Right lobe of liver (tissue), 6 donors: ENCODE results near the gene MLH1. TPM values are rescaled to one million over a fixed set of nuclear protein-coding genes. Genes with fewer than 3 reads are reported as not detected.

Experiments
- ATAC-seq, 4 donors: fragments of 200-7000 bp; cut with Tn5 transposase; one replicate each; pipeline ENCODE4 v1.9.1; 2020; ENCODE audit warnings: mild to moderate bottlenecking in 4 of 4, moderate library complexity in 4 of 4
- DNase-seq, 3 donors: peaks; one replicate each; pipeline ENCODE4 v3.0.0-alpha.2; 2020
- H3K27ac ChIP-seq, 3 donors: fragments of 200-600 bp; one replicate each; pipeline ENCODE4 v1.8.0; 2022
- H3K27me3 ChIP-seq, 2 donors: fragments of 200-600 bp; one replicate each; pipeline ENCODE4 v1.8.0; 2022
- H3K36me3 ChIP-seq, 4 donors: fragments of 200-600 bp; sonication (generic) in 1 of 4; one replicate each; pipeline versions ENCODE4 v1.5.1 to v1.8.0; 2017 to 2022; ENCODE audit warnings: control low read depth in 1 of 4
- H3K4me1 ChIP-seq, 4 donors: fragments of 200-600 bp; sonication (generic) in 1 of 4; one replicate each; pipeline versions ENCODE4 v1.5.1 to v1.8.0; 2017 to 2022; ENCODE audit warnings: control low read depth in 1 of 4
- H3K4me3 ChIP-seq, 3 donors: fragments of 200-600 bp; one replicate each; pipeline ENCODE4 v1.8.0; 2022
- H3K9me3 ChIP-seq, 4 donors: fragments of 200-600 bp; sonication (generic) in 1 of 4; one replicate each; pipeline versions ENCODE4 v1.5.1 to v1.8.0; 2017 to 2022; ENCODE audit warnings: control low read depth in 1 of 4
- CTCF ChIP-seq, 4 donors: fragments of 200-600 bp in 3 of 4; fragments of 450-650 bp in 1 of 4; IDR thresholded peaks; one replicate each; pipeline versions ENCODE4 v1.5.1 to v1.8.0; 2016 to 2022; ENCODE audit warnings: antibody characterized with exemption in 4 of 4, mild to moderate bottlenecking in 2 of 4
- POLR2A ChIP-seq: fragments of 450-650 bp; IDR thresholded peaks from one replicate; pipeline ENCODE4 v1.6.1; 2017; ENCODE audit warnings: antibody characterized with exemption, mild to moderate bottlenecking
- WGBS: methylation state at CpG from one replicate; pipeline ENCODE4 v1.1.6; 2018; ENCODE audit warnings: low coverage, low lambda C conversion rate; ENCODE audit not compliant: insufficient coverage; ENCODE audit errors: missing lambda C conversion rate; 5-methylcytosine and 5-hydroxymethylcytosine counted together
- intact Hi-C, 2 donors: fragments of 100-400 bp; cut with DNase I; formaldehyde crosslinking; loops; one replicate each; pipeline versions ENCODE4 v1.11.2 to v1.14.1; 2022
- total RNA-seq, 6 experiments: library from RNA; depleted of rRNA in 2 of 6; stranded (reverse); fragments of >200 nt in 2 of 6; fragmentation: NEBNext Ultra II Directional in 3 of 6; extraction: Animal tissue kit (Norgen Biotek cat#: 25700) in 3 of 6; gene quantifications; one replicate each; pipeline versions ENCODE4 v1.1.0 to v1.2.4, GENCODE V29; 2016 to 2023
- donor health status: DM: no; HTN: yes; CAD: no.
- donor health status: DM: no; HTN: no; CAD: no.
- donor health status: DM: no; HTN: no; CAD: no.
- donor health status: DM: no; HTN: yes; CAD: no.
- donor health status: DM: no; HTN: yes; CAD: no.

Gene MLH1
- total RNA-seq, 6 experiments from 2014 or later = 13.1 to 23.2 (median 15.3) TPM

- TF ChIP-seq CTCF (IDR thresholded peaks at IDR 0.05) (no peak), POLR2A (no peak)
- H3K4me3 ChIP-seq = no peak overlapping the region
- H3K27me3 ChIP-seq = no peaks in the 10 kb centered on the region
- peak overlapping the region in 2 of 3 donors; percentile 2 to 38 for H3K27ac ChIP-seq
- H3K9me3 ChIP-seq = no peaks in the 10 kb centered on the region
- peaks cover 0 to 27% (median 8%) of the 10 kb centered on the region in 4 donors for H3K4me1 ChIP-seq
- DNase-seq (no peak), ATAC-seq (peak; percentile 39 to 59 (median 45))
- WGBS = 24% methylated on average over 1 of the region's 1 CpG
- intact Hi-C loops = no loop called here
- peaks cover 0 to 2% (median 0%) of the 10 kb centered on the region in 4 donors for H3K36me3 ChIP-seq
Measured at GRCh38 chr3:37096975-37097374, 103.7 kb downstream of the MLH1 start.

- Histone ChIP-seq H3K4me1 (peaks cover 0 to 27% (median 8%) of the 10 kb centered on the region in 4 donors), H3K9me3 (no peaks in the 10 kb centered on the region), H3K4me3 (no peak overlapping the region), H3K36me3 (peaks cover 0 to 2% (median 0%) of the 10 kb centered on the region in 4 donors), H3K27ac (peak overlapping the region in 2 of 3 donors; percentile 2 to 38), H3K27me3 (no peaks in the 10 kb centered on the region)
- intact Hi-C loops = no loop called here
- peak; percentile 30 to 59 (median 52) for ATAC-seq
- DNase-seq = no peak
- TF ChIP-seq CTCF (IDR thresholded peaks at IDR 0.05) (no peak), POLR2A (no peak)
Measured at GRCh38 chr3:37097776-37098175, 104.5 kb downstream of the MLH1 start.

GRCh38 chr3:37098884-37099283 lies 105.6 kb downstream of the MLH1 start:
- ATAC-seq (peak; percentile 16 to 63 (median 48)), DNase-seq (no peak)
- Histone ChIP-seq H3K4me3 (no peak overlapping the region), H3K36me3 (peaks cover 0 to 2% (median 0%) of the 10 kb centered on the region in 4 donors), H3K27ac (no peak overlapping the region), H3K4me1 (peaks cover 0 to 31% (median 8%) of the 10 kb centered on the region in 4 donors), H3K27me3 (no peaks in the 10 kb centered on the region), H3K9me3 (no peaks in the 10 kb centered on the region)
- intact Hi-C loops = no loop called here
- TF ChIP-seq CTCF (IDR thresholded peaks at IDR 0.05) (no peak), POLR2A (no peak)
- WGBS = 46% methylated on average over 2 of the region's 2 CpGs

GRCh38 chr3:37099469-37099868 lies 106.2 kb downstream of the MLH1 start:
- H3K36me3 ChIP-seq = peaks cover 0 to 2% (median 0%) of the 10 kb centered on the region in 4 donors
- no peak overlapping the region for H3K27ac ChIP-seq
- no peaks in the 10 kb centered on the region for H3K9me3 ChIP-seq
- no peak for TF ChIP-seq CTCF (IDR thresholded peaks at IDR 0.05)
- no peak for TF ChIP-seq POLR2A
- DNase-seq (no peak), ATAC-seq (no peak)
- H3K4me3 ChIP-seq = no peak overlapping the region
- H3K27me3 ChIP-seq = no peaks in the 10 kb centered on the region
- peaks cover 0 to 31% (median 8%) of the 10 kb centered on the region in 4 donors for H3K4me1 ChIP-seq
- intact Hi-C loops = no loop called here

- Histone ChIP-seq H3K27me3 (no peaks in the 10 kb centered on the region), H3K4me3 (no peak overlapping the region), H3K27ac (no peak overlapping the region), H3K36me3 (peaks cover 0 to 2% (median 0%) of the 10 kb centered on the region in 4 donors), H3K9me3 (no peaks in the 10 kb centered on the region), H3K4me1 (peaks cover 0 to 31% (median 8%) of the 10 kb centered on the region in 4 donors)
- DNase-seq (no peak), ATAC-seq (no peak)
- 78% methylated on average over 1 of the region's 1 CpG for WGBS
- TF ChIP-seq POLR2A = no peak
- no peak for TF ChIP-seq CTCF (IDR thresholded peaks at IDR 0.05)
- intact Hi-C loops = no loop called here
Measured at GRCh38 chr3:37100411-37100810, 107.1 kb downstream of the MLH1 start.
